Psoas muscle (tissue), 8 donors: Measurements from ENCODE around the gene KCNE1. TPM values are rescaled to one million over a fixed set of nuclear protein-coding genes. Genes with fewer than 3 reads are reported as not detected.

Source experiments
- ATAC-seq, 4 donors: fragments of 200-7000 bp; cut with Tn5 transposase; one replicate each; pipeline ENCODE4 v1.9.1; 2020; ENCODE audit warnings: moderate library complexity in 3 of 4, mild to moderate bottlenecking in 2 of 4
- DNase-seq, 2 donors: peaks; one replicate each; pipeline ENCODE4 v3.0.0-alpha.2; 2020
- H3K27ac ChIP-seq: fragments of 200-600 bp; one replicate; pipeline ENCODE4 v1.8.0; 2022
- H3K27me3 ChIP-seq, 3 donors: fragments of 200-600 bp in 1 of 3; one replicate each; pipeline versions ENCODE4 v1.6.1 to v1.8.0; 2013 to 2022; ENCODE audit warnings: low read length in 2 of 3, mild to moderate bottlenecking in 2 of 3, moderate library complexity in 1 of 3; ENCODE audit not compliant: insufficient read depth in 3 of 3
- H3K36me3 ChIP-seq, 2 donors: fragments of 200-600 bp in 1 of 2; one replicate each; pipeline versions ENCODE4 v1.6.1 to v1.8.0; 2013 to 2022; ENCODE audit warnings: low read depth in 1 of 2, mild to moderate bottlenecking in 1 of 2, moderate library complexity in 1 of 2; ENCODE audit not compliant: insufficient read depth in 1 of 2
- H3K4me1 ChIP-seq: fragments of 200-600 bp; one replicate; pipeline ENCODE4 v1.8.0; 2022
- H3K4me3 ChIP-seq: fragments of 200-600 bp; one replicate; pipeline ENCODE4 v1.8.0; 2022; ENCODE audit warnings: mild to moderate bottlenecking
- H3K9me3 ChIP-seq: fragments of 200-600 bp; one replicate; pipeline ENCODE4 v1.8.0; 2022
- WGBS, 3 donors: extraction: QIAGEN DNeasy Blood & Tissue Kit; methylation state at CpG; one replicate each; pipeline versions ENCODE4 v1.1.6 to v1.1.7; 2013; 5-methylcytosine and 5-hydroxymethylcytosine counted together
- intact Hi-C, 2 donors: fragments of 100-400 bp; cut with DNase I; formaldehyde crosslinking; loops; one replicate each; pipeline versions ENCODE4 v1.11.0 to v1.14.2; 2022
- polyA plus RNA-seq, 3 donors: library from polyadenylated mRNA; stranded (reverse); fragments of 200-250 nt; gene quantifications; one replicate each; pipeline ENCODE4 v1.2.3, GENCODE V29; 2013
- total RNA-seq, 4 donors: library from RNA; stranded (reverse); fragmentation: NEBNext Ultra II Directional in 2 of 4; extraction: Animal tissue kit (Norgen Biotek cat#: 25700) in 2 of 4; gene quantifications; one replicate each; pipeline versions ENCODE4 v1.2.1 to v1.2.4, GENCODE V29; 2021 to 2023
- TF ChIP-seq, protein P1 (sequence below): fragments of 200-600 bp; IDR thresholded peaks from one replicate; pipeline ENCODE4 v1.8.0; 2022; ENCODE audit warnings: antibody characterized with exemption
- donor health status: healthy with polysubstance abuse.
- donor health status: DM: no; HTN: no; CAD: no; lungs with moderate emphysema.
- donor health status: Bipolar disorder and iron deficiency.
- donor health status: healthy.
- donor health status: DM: yes; HTN: yes; CAD: no.
- donor health status: DM: no; HTN: no; CAD: no.
- donor health status: DM: no; HTN: no; CAD: no.
- donor health status: DM: yes; HTN: yes; CAD: no.

Gene KCNE1
- total and polyA plus RNA-seq, 7 donors, result 0.26 to 1.5 (median 0.38) TPM; not detected in 3

GRCh38 chr21:34522284-34522683, 10.3 kb upstream of the KCNE1 start:
- Histone ChIP-seq H3K9me3 (no peaks in the 10 kb centered on the region), H3K27ac (no peak overlapping the region), H3K4me1 (peaks cover 8% of the 10 kb centered on the region), H3K36me3 (peaks cover 0 to 58% of the 10 kb centered on the region in 2 donors), H3K4me3 (no peak overlapping the region), H3K27me3 (no peaks in the 10 kb centered on the region)
- WGBS, 3 donors, result 80 to 82% (median 82%) methylated on average over 6 of the region's 6 CpGs
- no peak for ATAC-seq
- TF ChIP-seq, protein P1, sequence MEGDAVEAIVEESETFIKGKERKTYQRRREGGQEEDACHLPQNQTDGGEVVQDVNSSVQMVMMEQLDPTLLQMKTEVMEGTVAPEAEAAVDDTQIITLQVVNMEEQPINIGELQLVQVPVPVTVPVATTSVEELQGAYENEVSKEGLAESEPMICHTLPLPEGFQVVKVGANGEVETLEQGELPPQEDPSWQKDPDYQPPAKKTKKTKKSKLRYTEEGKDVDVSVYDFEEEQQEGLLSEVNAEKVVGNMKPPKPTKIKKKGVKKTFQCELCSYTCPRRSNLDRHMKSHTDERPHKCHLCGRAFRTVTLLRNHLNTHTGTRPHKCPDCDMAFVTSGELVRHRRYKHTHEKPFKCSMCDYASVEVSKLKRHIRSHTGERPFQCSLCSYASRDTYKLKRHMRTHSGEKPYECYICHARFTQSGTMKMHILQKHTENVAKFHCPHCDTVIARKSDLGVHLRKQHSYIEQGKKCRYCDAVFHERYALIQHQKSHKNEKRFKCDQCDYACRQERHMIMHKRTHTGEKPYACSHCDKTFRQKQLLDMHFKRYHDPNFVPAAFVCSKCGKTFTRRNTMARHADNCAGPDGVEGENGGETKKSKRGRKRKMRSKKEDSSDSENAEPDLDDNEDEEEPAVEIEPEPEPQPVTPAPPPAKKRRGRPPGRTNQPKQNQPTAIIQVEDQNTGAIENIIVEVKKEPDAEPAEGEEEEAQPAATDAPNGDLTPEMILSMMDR, result no peak
- intact Hi-C loops, result no loop called here
- no peak for DNase-seq

GRCh38 chr21:34521561-34521960, 9.6 kb upstream of the KCNE1 start:
- Histone ChIP-seq H3K4me1 (peaks cover under 1% of the 10 kb centered on the region), H3K36me3 (peaks cover 0 to 66% of the 10 kb centered on the region in 2 donors), H3K27ac (no peak overlapping the region), H3K4me3 (no peak overlapping the region), H3K9me3 (no peaks in the 10 kb centered on the region), H3K27me3 (no peaks in the 10 kb centered on the region)
- ATAC-seq (no peak), DNase-seq (no peak)
- intact Hi-C loops, result no loop called here
- 89 to 97% (median 97%) methylated on average over 7 of the region's 7 CpGs for WGBS, 3 donors
- TF ChIP-seq, protein P1, result no peak

DNA sequence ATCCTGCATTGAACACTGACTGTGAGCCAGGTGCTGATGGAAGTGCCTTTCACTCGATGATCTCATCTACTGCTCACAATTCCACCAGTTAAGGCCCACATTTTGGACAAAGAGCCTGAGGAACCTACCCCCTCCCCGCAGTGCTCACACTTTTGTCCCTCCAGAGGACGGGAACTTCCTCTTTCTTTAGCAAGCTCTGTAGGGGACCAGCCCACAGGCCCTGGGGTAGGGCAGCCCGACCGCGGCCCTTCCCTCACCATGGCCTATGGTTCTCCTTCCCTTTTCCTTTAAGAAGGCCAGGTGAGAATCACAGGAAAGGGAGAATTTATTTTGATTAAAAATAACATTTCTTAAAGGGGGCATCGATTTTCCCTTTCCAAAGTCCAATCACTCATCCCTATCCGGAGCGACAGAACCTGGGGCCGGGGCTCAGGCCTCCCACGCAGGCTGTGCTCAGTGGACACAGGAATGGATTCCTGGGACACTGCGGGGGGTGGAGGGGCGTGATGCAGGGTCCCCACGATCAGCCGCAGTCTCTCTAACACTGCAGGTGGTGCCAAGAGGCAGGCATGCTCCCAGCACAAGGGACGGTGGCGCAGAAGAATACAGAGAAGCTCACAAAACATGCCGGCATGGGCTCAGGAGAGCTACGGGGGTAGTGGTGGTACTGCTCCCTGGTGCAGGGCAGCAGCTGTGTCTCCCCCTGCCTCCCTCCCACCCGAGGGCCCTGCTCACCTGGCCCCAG, 8.9 kb upstream of the KCNE1 start:
- 91 to 95% (median 92%) methylated on average over 20 of the region's 20 CpGs for WGBS, 3 donors
- TF ChIP-seq, protein P1, result no peak
- DNase-seq (no peak), ATAC-seq (no peak)
- H3K36me3 ChIP-seq, result peaks cover 0 to 67% of the 10 kb centered on the region in 2 donors
- H3K9me3 ChIP-seq, result no peaks in the 10 kb centered on the region
- intact Hi-C loops, result no loop called here
- H3K4me3 ChIP-seq, result no peak overlapping the region
- H3K27me3 ChIP-seq, result no peaks in the 10 kb centered on the region
- no peaks in the 10 kb centered on the region for H3K4me1 ChIP-seq
- no peak overlapping the region for H3K27ac ChIP-seq

- peaks cover 0 to 67% of the 10 kb centered on the region in 2 donors for H3K36me3 ChIP-seq
- DNase-seq, result no peak
- TF ChIP-seq, protein P1, result no peak
- H3K27me3 ChIP-seq, result no peaks in the 10 kb centered on the region
- intact Hi-C loops, result no loop called here
- no peaks in the 10 kb centered on the region for H3K9me3 ChIP-seq
- H3K4me3 ChIP-seq, result no peak overlapping the region
- 81 to 90% (median 84%) methylated on average over 6 of the region's 6 CpGs for WGBS, 3 donors
- no peak for ATAC-seq
- H3K4me1 ChIP-seq, result no peaks in the 10 kb centered on the region
- no peak overlapping the region for H3K27ac ChIP-seq
Measured at GRCh38 chr21:34520281-34520680, 8.3 kb upstream of the KCNE1 start.

DNA sequence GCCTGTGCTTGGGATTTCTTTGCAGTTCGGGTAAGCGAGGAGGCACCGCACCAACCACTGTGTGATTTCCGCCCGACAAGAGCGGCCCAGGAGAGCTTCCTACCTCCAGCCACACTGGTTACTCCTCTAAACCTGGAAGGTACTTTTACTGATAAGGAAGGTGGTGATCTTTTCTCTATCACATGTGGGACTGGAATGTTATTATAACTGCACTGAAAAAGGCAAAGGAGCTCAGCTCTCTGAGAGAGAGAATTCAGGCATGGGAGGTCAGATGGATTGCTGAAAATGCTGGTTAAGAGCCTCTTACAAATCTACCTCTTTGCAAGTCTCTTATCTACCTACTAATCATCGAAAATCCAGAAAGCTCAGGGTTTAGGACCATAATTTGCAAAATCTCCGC, 7.7 kb upstream of the KCNE1 start:
- no peak overlapping the region for H3K27ac ChIP-seq
- H3K36me3 ChIP-seq, result peaks cover 0 to 67% of the 10 kb centered on the region in 2 donors
- no peaks in the 10 kb centered on the region for H3K4me1 ChIP-seq
- no peak for DNase-seq
- intact Hi-C loops, result no loop called here
- no peak overlapping the region for H3K4me3 ChIP-seq
- ATAC-seq, result no peak
- H3K9me3 ChIP-seq, result no peaks in the 10 kb centered on the region
- H3K27me3 ChIP-seq, result no peaks in the 10 kb centered on the region
- TF ChIP-seq, protein P1, result no peak
- 92 to 95% (median 95%) methylated on average over 8 of the region's 8 CpGs for WGBS, 3 donors
